CD14-positive monocyte (primary cell): ENCODE measurements around the gene LRRFIP2. TPM values are rescaled to one million over a fixed set of nuclear protein-coding genes. Genes with fewer than 3 reads are reported as not detected.
A peak's percentile ranks its signal among the peaks of the same experiment; 100 is the strongest.

Source experiments
- DNase-seq, 3 donors: peaks; one replicate each; pipeline ENCODE4 v3.0.0-alpha.2; 2011 to 2022
- H2AFZ ChIP-seq: 2 replicates; pipeline ENCODE4 v1.6.0; 2012; ENCODE audit warnings: mild to moderate bottlenecking, low read depth, low read length, inconsistent platforms; ENCODE audit not compliant: insufficient read depth, poor library complexity, severe bottlenecking
- H3K27ac ChIP-seq, 2 donors: 1 replicate in 1 of 2; 2 replicates in 1 of 2; pipeline ENCODE4 v1.5.1; 2012 to 2013; ENCODE audit warnings: low read length in 2 of 2, control low read depth in 1 of 2, inconsistent platforms in 1 of 2, low read depth in 1 of 2, mild to moderate bottlenecking in 1 of 2
- H3K27me3 ChIP-seq, 2 donors: one replicate each; pipeline versions ENCODE4 v1.6.0 to v1.6.1; 2011 to 2013; ENCODE audit warnings: low read length in 2 of 2; ENCODE audit not compliant: control insufficient read depth in 2 of 2, insufficient read depth in 2 of 2
- H3K36me3 ChIP-seq, 2 donors: replicated peaks in 1 of 2; 1 replicate in 1 of 2; 2 replicates in 1 of 2; pipeline versions ENCODE4 v1.5.1 to v1.6.1; 2012 to 2013; ENCODE audit warnings: low read length in 2 of 2, control low read depth in 1 of 2, inconsistent platforms in 1 of 2, mild to moderate bottlenecking in 1 of 2; ENCODE audit not compliant: insufficient read depth in 2 of 2, control insufficient read depth in 1 of 2
- H3K4me1 ChIP-seq, 2 donors: 1 replicate in 1 of 2; 2 replicates in 1 of 2; pipeline versions ENCODE4 v1.5.1 to v1.6.1; 2012 to 2013; ENCODE audit warnings: low read length in 2 of 2, control low read depth in 1 of 2, inconsistent platforms in 1 of 2, mild to moderate bottlenecking in 1 of 2, moderate library complexity in 1 of 2; ENCODE audit not compliant: insufficient read depth in 2 of 2, control insufficient read depth in 1 of 2
- H3K4me2 ChIP-seq: replicated peaks from 2 replicates; pipeline ENCODE3; 2012; ENCODE audit warnings: low read length, moderate library complexity, mild to moderate bottlenecking; ENCODE audit not compliant: poor library complexity, severe bottlenecking; ENCODE audit errors: extremely low read depth
- H3K4me3 ChIP-seq, 3 experiments: fragments of 200-600 bp in 1 of 3; sonication (generic) in 1 of 3; replicated peaks in 1 of 3; 1 replicate in 2 of 3; 2 replicates in 1 of 3; pipeline ENCODE4 v1.5.1; 2011 to 2013; ENCODE audit warnings: low read length in 3 of 3, mild to moderate bottlenecking in 3 of 3, control low read depth in 2 of 3, low read depth in 2 of 3, inconsistent platforms in 1 of 3, moderate library complexity in 1 of 3
- H3K79me2 ChIP-seq: 2 replicates; pipeline ENCODE4 v1.6.0; 2012; ENCODE audit warnings: mild to moderate bottlenecking, control low read depth, inconsistent platforms, low read length, moderate library complexity; ENCODE audit not compliant: insufficient read depth
- H3K9ac ChIP-seq: 2 replicates; pipeline ENCODE4 v1.6.0; 2017; ENCODE audit warnings: low read length, mild to moderate bottlenecking; ENCODE audit not compliant: insufficient read depth, poor library complexity, severe bottlenecking
- H3K9me3 ChIP-seq, 2 donors: replicated peaks in 1 of 2; 1 replicate in 1 of 2; 2 replicates in 1 of 2; pipeline versions ENCODE4 v1.5.1 to v1.6.1; 2012 to 2013; ENCODE audit warnings: low read length in 2 of 2, control low read depth in 1 of 2; ENCODE audit not compliant: control insufficient read depth in 1 of 2, insufficient read depth in 1 of 2
- H4K20me1 ChIP-seq: 2 replicates; pipeline ENCODE4 v1.6.0; 2012; ENCODE audit warnings: mild to moderate bottlenecking, low read length, control low read depth, moderate library complexity; ENCODE audit not compliant: insufficient read depth
- H3K27ac Mint-ChIP-seq, 7 donors: one replicate each; pipeline ENCODE4 v1.8.0; 2020; ENCODE audit warnings: mild to moderate bottlenecking in 7 of 7, mixed read lengths in 7 of 7, moderate library complexity in 6 of 7, inconsistent platforms in 2 of 7
- H3K27me3 Mint-ChIP-seq, 3 donors: one replicate each; pipeline ENCODE4 v1.8.0; 2021 to 2022; ENCODE audit warnings: low read depth in 3 of 3, mild to moderate bottlenecking in 3 of 3, mixed read lengths in 3 of 3, moderate library complexity in 3 of 3, inconsistent platforms in 1 of 3
- H3K36me3 Mint-ChIP-seq, 2 donors: one replicate each; pipeline ENCODE4 v1.8.0; 2020; ENCODE audit warnings: mixed read lengths in 2 of 2, inconsistent platforms in 1 of 2, mild to moderate bottlenecking in 1 of 2
- H3K4me1 Mint-ChIP-seq: one replicate; pipeline ENCODE4 v1.8.0; 2020; ENCODE audit warnings: mild to moderate bottlenecking, mixed read lengths
- H3K4me3 Mint-ChIP-seq, 2 donors: one replicate each; pipeline ENCODE4 v1.8.0; 2020; ENCODE audit warnings: mild to moderate bottlenecking in 2 of 2, mixed read lengths in 2 of 2, moderate library complexity in 1 of 2
- H3K9me3 Mint-ChIP-seq, 7 donors: one replicate each; pipeline ENCODE4 v1.8.0; 2020 to 2022; ENCODE audit warnings: mixed read lengths in 7 of 7, mild to moderate bottlenecking in 6 of 7, moderate library complexity in 6 of 7, inconsistent platforms in 2 of 7
- CTCF ChIP-seq: fragments of 200-600 bp; IDR thresholded peaks from one replicate; pipeline ENCODE4 v1.8.0; 2022; ENCODE audit warnings: antibody characterized with exemption, mild to moderate bottlenecking
- WGBS: methylation state at CpG from one replicate; pipeline ENCODE4 v1.1.5; 2013; ENCODE audit warnings: missing lambda C conversion rate; ENCODE audit not compliant: insufficient coverage; 5-methylcytosine and 5-hydroxymethylcytosine counted together
- intact Hi-C, 2 donors: fragments of 100-400 bp; cut with micrococcal nuclease; formaldehyde crosslinking; loops; one replicate each; pipeline versions ENCODE4 v1.15.0 to v1.15.1; 2023
- polyA plus RNA-seq, 3 donors: library from polyadenylated mRNA; depleted of rRNA in 1 of 3; unstranded in 2 of 3; stranded (reverse) in 1 of 3; fragments of 300-500 nt in 2 of 3; fragments of >200 nt in 1 of 3; fragmentation: Illumina TruSeq in 2 of 3; gene quantifications; 1 replicate in 2 of 3; 2 replicates in 1 of 3; pipeline ENCODE4 v1.2.3, GENCODE V29; 2012 to 2021

Gene LRRFIP2
- polyA plus RNA-seq, 3 donors, result 30.9 to 39.4 (median 31.7) TPM

- H3K9me3 ChIP-seq, result no peaks in the 10 kb centered on the region
- intact Hi-C loops, result no loop called here
- H3K9ac ChIP-seq, result no peak overlapping the region
- DNase-seq, result no peak
- H3K4me2 ChIP-seq, result no peak overlapping the region
- no peaks in the 10 kb centered on the region for H3K27me3 Mint-ChIP-seq
- TF ChIP-seq CTCF, result no peak
- H3K9me3 Mint-ChIP-seq, result no peaks in the 10 kb centered on the region
- no peak overlapping the region for H3K4me3 Mint-ChIP-seq
- peaks cover 22 to 30% of the 10 kb centered on the region in 2 donors for H3K36me3 Mint-ChIP-seq
- no peaks in the 10 kb centered on the region for H3K27me3 ChIP-seq
- H2AFZ ChIP-seq, result no peak overlapping the region
- H3K79me2 ChIP-seq, result no peaks in the 10 kb centered on the region
- H3K4me3 ChIP-seq, result no peak overlapping the region
- no peaks in the 10 kb centered on the region for H3K4me1 ChIP-seq
- H3K27ac ChIP-seq, result no peak overlapping the region
- peaks cover 5% of the 10 kb centered on the region for H4K20me1 ChIP-seq
- WGBS, result no CpG with 5 or more reads among the region's 2 CpGs
- H3K27ac Mint-ChIP-seq, result no peak overlapping the region
- H3K4me1 Mint-ChIP-seq, result no peaks in the 10 kb centered on the region
- peaks cover 19 to 50% of the 10 kb centered on the region in 2 donors for H3K36me3 ChIP-seq
Observed at GRCh38 chr3:37111199-37111598, 63.2 kb downstream of the LRRFIP2 start.

- Histone ChIP-seq H3K79me2 (no peaks in the 10 kb centered on the region), H3K36me3 (peaks cover 7 to 34% of the 10 kb centered on the region in 2 donors), H3K4me2 (no peak overlapping the region), H3K4me3 (no peak overlapping the region), H2AFZ (no peak overlapping the region), H3K27me3 (no peaks in the 10 kb centered on the region), H3K27ac (no peak overlapping the region), H3K9ac (no peak overlapping the region), H3K9me3 (no peaks in the 10 kb centered on the region), H4K20me1 (peaks cover 5% of the 10 kb centered on the region), H3K4me1 (peaks cover 3 to 6% of the 10 kb centered on the region in 2 donors)
- Mint-ChIP-seq H3K36me3 (peaks cover 13 to 17% of the 10 kb centered on the region in 2 donors), H3K27me3 (no peaks in the 10 kb centered on the region), H3K4me3 (no peak overlapping the region), H3K27ac (peak overlapping the region in 3 of 7 donors; percentile 15 to 72 (median 61)), H3K9me3 (no peaks in the 10 kb centered on the region), H3K4me1 (peaks cover 5% of the 10 kb centered on the region)
- TF ChIP-seq CTCF, result no peak
- DNase-seq, result no peak
- WGBS, result no CpG with 5 or more reads among the region's 2 CpGs
- intact Hi-C loops, result no loop called here
Observed at GRCh38 chr3:37107846-37108245, 66.5 kb downstream of the LRRFIP2 start.
